IMR-90 (cell line): ENCODE measurements around the gene MYCBPAP.

ENCODE experiments used
- BHLHE40 ChIP-seq: fragments of 150-350 bp; IDR thresholded peaks from 2 replicates; pipeline ENCODE4 v1.6.1; 2016; ENCODE audit warnings: mild to moderate bottlenecking, low read depth, low read length
- CEBPB ChIP-seq: IDR thresholded peaks from 2 replicates; pipeline ENCODE4 v1.6.1; 2012; ENCODE audit warnings: low read depth, low read length, improper control_type of control experiment
- CTCF ChIP-seq: conservative IDR thresholded peaks from 2 replicates; pipeline ENCODE4 v1.5.1; 2012; ENCODE audit warnings: mild to moderate bottlenecking, low read depth, low read length, improper control_type of control experiment
- ELK1 ChIP-seq: fragments of 150-350 bp; IDR thresholded peaks from 2 replicates; pipeline ENCODE4 v1.6.1; 2016; ENCODE audit warnings: low read depth, mild to moderate bottlenecking, low read length, moderate library complexity, borderline replicate concordance
- MXI1 ChIP-seq: IDR thresholded peaks from 2 replicates; pipeline ENCODE4 v1.6.1; 2012; ENCODE audit warnings: low read depth, mild to moderate bottlenecking, low read length, moderate library complexity, borderline replicate concordance
- POLR2A ChIP-seq: IDR thresholded peaks from 2 replicates; pipeline ENCODE4 v1.6.1; 2012; ENCODE audit warnings: mild to moderate bottlenecking, low read depth, low read length
- RAD21 ChIP-seq: IDR thresholded peaks from 2 replicates; pipeline ENCODE4 v1.6.1; 2012; ENCODE audit warnings: low read length, improper control_type of control experiment
- RCOR1 ChIP-seq: IDR thresholded peaks from 2 replicates; pipeline ENCODE4 v1.6.1; 2012; ENCODE audit warnings: mild to moderate bottlenecking, low read length, improper control_type of control experiment; ENCODE audit not compliant: insufficient replicate concordance
- USF2 ChIP-seq: fragments of 150-350 bp; IDR thresholded peaks from 2 replicates; pipeline ENCODE4 v1.6.1; 2017; ENCODE audit warnings: mild to moderate bottlenecking, antibody characterized with exemption, low read length, low read depth

- TF ChIP-seq CTCF: no peak
- TF ChIP-seq POLR2A: no peak
- no peak for TF ChIP-seq USF2
- no peak for TF ChIP-seq RAD21
- no peak for TF ChIP-seq RCOR1
- no peak for TF ChIP-seq ELK1
- TF ChIP-seq CEBPB: no peak
- TF ChIP-seq MXI1: no peak
- peak; percentile 47; the same call in 1 of the 2 replicates for TF ChIP-seq BHLHE40
These were observed 20.8 kb upstream of the MYCBPAP start for GRCh38 chr17:50487213-50488096.
